ENCODE results near the gene LHPP.

GRCh38 chr10:124509880-124510632, 48.4 kb downstream of the LHPP start:
- TF ChIP-seq CTCF (IDR thresholded peaks at IDR 0.05) (no peak), POLR2A (IDR thresholded peaks at IDR 0.05) (no peak)
